OCI-LY7 (cell line): ENCODE data around the gene SYK.

ENCODE experiments used
- CTCF ChIP-seq: fragments of 200-600 bp; sonication (generic); conservative IDR thresholded peaks from 2 replicates; pipeline ENCODE4 v1.5.1; 2014; ENCODE audit warnings: mild to moderate bottlenecking, antibody characterized with exemption, low read length, moderate library complexity, mixed read lengths
- EZH2phosphoT487 ChIP-seq: fragments of 200-600 bp; sonication (generic); IDR thresholded peaks from 2 replicates; pipeline ENCODE4 v1.6.1; 2018; ENCODE audit warnings: low read depth, borderline replicate concordance, mild to moderate bottlenecking, mixed run types, antibody characterized with exemption, low read length, moderate library complexity, mixed read lengths

- TF ChIP-seq CTCF, result no peak
- TF ChIP-seq EZH2phosphoT487, result no peak
Observed at GRCh38 chr9:90909747-90910283, 108.2 kb downstream of the SYK start.
